Epidermal melanocyte (primary cell): Measurements from ENCODE around the gene RLBP1.

ENCODE experiments used
- DNase-seq: peaks from one replicate; pipeline ENCODE4 v3.0.0; 2011; ENCODE audit warnings: low spot score; ENCODE audit not compliant: insufficient read length

RLBP1 gene

DNA sequence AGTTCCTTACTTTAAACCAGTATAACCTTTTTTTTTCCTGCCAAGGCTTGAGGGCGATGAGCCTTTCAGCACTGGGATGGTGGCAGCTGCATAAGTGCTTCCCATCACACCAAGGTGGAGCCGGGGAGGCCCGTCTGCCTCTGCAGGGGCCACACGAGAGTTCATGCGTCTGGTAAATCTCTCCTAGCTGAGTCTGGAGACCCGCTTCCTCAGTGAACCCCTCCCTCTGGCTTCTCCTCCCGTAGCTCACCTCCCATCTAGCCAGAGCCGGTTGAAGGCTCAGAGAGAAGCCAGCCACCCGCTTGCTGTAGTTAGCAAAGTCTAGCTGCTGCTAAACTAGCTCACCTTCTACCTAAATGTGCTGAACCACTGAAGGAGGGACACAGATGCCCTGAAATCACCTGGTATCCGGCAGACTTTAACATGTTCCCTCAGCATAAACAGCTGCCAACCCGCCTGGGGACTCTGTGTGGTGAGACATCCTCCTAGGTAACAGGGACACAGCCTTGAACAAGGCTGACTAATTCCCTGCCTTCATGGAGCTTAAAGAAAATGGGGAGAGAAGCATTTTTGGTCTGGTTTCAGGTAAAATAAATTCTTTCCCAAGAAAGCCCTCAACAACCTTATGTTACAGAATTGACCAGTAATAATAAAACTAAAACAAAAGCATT is 42.9 kb downstream of the RLBP1 start:
- no peak for DNase-seq

DNA sequence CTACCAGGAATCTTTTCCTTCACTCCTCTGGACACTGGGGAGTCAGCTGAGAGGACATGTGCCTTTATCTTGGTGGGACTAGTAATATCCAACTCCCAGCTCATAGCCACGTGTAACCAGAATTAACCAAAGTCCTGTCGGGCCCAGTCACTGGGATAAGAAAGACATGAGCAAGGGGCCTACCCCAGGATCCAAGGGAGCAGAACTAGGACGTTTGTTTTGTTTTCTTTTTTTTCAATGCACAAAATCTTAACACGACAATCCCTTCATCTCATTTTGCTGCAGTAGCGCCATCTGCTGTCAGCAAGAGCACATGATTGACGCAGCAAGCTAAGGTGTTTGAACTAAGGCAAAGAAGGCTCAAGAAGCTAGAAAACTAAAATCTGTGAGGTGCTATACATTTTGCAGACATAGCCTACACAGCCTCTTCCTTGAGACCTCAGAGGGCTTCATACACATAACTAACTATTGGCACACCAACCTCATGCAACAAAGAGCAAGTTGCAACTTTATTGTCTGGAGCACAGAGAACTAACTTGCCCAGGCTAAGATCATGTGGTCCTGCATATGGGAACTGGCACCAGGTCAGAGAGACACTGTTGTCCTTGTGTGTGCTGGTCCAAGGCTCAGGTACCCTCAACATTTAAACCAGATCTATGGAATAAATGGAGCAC is 43.6 kb downstream of the RLBP1 start:
- peak; percentile 72 for DNase-seq

DNA sequence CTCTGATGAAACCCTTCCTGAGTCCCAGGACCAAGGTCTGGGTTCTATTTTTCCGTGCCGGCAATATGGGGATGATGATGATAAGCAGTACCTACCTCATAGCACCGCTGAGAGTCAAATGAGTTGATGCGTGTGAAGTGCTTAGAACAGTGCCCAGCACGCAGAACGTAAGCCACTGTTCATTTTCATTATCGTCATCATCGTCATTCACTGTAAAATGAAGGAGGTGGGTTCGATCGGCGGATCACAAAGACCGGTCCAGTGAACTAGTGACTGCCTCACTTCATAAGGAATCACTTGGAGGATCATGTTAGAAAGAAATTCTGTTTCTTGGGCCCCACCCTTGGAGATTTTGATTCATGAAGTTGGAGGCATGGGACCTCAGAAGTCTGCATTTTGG is 44.3 kb downstream of the RLBP1 start:
- no peak for DNase-seq

DNA sequence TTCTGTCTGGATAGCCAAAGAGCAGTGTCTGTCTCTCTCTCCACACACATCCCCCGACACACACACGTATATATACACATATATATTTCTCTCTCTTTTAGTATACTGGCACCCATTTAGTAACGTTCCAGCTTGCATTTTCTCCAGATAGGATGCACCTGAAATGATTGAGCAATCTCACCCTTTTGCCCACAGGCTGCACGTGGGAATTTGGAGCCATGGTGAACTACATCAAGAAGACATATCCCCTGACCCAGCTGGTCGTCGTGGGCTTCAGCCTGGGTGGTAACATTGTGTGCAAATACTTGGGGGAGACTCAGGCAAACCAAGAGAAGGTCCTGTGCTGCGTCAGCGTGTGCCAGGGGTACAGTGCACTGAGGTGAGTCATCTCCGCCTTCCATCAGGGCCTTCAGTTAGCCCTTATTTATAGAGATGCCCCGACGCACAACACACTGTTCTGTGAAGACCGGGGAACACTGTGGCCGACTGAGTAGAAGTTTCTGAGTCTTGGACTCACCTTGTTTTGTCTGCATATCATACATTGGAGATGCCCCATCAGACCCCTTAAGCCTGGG is 45.7 kb downstream of the RLBP1 start:
- no peak for DNase-seq

DNA sequence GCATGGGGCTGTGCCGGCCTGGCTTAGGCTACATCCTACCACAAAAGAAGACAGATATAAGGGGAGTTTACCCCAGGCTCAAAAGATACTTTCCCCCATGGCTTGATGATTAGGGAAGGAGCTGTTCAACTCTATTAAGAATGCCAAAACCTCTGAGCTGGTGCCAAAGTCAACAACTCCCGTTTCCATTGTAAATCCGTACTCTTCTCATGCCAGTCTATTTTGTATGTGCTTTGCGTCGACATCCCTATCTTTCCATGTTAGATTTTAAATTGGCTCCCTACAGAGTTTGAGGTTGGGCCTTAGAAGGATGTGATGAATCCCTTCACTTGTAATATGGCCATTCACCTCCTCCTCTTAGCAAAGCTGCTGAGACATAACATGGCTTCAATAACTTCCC is 46.9 kb downstream of the RLBP1 start:
- no peak for DNase-seq

DNA sequence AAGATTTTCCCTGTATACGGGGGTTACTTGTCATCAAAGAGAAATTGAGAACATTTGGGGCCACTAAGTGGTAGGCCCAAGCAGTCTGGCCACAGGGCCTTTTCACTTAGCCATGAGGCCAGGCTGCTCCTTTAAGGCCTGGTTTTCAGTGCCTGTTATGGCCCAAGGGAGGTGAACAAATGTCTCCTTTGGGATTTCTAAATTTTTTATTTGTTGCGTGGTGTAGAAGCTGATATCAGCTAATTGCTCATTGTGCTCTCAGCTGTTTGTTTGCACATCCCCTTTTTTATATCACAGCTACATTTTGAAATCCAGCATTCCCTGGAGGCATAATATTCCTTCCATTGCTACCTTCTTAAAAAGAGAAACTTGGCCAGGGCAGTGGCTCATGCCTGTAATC is 48.5 kb downstream of the RLBP1 start:
- no peak for DNase-seq

DNA sequence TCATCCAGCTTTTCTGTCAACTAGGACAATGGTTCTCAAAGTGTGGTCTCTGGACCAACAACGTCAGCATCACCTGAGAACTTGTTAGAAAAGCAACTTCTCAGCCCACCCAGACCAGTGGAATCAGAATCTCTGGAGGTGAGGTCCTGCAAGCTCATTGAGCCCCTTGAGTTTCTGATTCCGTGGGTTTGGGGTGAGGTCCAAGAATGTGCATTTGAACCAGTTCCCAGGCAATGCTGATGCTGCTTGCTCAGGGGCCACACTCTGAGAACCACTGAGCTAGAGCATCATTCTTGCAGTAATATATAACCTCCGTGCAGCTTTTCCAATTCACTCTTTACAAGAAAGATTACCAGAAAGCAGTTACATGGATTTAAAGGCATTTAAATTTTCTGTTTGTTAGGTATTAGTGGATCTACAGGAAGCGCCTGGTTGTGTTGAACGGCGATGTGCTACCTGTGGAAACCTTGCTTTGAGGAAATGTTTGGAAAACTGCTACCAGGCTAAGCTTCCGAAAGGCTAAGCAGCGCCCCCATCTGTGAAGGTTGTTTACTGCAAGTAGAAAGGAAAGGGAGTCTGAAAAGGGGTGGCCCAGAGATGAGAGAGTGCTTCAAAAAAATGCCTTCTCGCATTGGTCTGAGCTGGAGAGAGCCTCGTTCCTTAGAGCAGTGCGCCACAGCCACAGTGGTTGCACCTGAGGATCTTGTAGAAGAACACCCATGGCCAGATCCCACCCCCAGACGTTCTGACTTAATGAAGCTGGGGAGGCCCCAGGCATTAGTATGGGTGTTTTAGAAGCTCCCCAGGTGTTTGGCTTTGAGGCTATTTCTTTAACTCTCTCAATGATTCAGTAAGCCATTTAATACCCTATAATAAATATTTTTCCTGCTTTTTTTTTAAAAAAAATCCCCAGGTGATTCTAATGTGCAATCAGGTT is 50.0 kb downstream of the RLBP1 start:
- no peak for DNase-seq

DNA sequence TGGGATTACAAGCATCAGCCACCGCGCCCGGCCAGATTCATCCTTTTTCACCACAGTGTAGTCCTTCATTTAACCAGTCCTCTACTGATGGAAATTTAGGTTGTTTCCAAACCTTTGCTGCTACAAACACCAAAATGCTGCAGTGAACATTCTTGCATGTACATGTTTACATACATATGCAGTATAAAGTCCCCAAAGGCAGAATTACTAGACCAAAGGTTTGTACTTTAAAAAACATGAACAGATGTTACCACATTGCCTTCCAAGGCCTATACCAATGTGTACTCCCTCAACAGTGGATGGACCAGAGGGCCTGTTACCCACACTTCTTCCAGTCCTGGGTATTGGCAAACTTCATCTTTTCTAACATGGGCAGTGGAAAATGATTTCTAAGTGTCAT is 51.0 kb downstream of the RLBP1 start:
- no peak for DNase-seq

DNA sequence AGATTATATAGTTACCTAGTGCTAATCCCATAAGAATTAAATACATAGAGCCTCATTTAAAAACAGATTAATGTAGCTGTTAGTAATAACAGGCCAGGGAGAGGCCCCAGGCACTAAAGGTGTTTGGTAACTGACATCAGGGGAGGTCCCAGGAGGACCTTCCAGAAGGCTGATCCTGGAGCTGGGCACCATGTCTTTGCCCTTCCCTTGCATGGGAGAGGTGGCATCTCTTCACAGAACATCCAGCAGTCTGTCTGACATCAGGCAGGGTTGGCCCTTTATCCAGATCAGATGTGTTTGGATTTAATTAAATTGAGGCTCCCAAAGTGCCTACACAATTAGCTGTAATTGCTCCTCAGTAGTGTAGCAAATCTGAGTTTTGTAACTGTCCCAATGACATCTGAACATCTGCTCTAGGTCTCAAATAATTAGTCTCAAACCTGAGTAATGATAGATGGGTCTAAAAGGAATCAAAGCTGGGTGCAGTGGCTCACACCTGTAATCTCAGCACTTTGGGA is 53.0 kb downstream of the RLBP1 start:
- DNase-seq = no peak

DNA sequence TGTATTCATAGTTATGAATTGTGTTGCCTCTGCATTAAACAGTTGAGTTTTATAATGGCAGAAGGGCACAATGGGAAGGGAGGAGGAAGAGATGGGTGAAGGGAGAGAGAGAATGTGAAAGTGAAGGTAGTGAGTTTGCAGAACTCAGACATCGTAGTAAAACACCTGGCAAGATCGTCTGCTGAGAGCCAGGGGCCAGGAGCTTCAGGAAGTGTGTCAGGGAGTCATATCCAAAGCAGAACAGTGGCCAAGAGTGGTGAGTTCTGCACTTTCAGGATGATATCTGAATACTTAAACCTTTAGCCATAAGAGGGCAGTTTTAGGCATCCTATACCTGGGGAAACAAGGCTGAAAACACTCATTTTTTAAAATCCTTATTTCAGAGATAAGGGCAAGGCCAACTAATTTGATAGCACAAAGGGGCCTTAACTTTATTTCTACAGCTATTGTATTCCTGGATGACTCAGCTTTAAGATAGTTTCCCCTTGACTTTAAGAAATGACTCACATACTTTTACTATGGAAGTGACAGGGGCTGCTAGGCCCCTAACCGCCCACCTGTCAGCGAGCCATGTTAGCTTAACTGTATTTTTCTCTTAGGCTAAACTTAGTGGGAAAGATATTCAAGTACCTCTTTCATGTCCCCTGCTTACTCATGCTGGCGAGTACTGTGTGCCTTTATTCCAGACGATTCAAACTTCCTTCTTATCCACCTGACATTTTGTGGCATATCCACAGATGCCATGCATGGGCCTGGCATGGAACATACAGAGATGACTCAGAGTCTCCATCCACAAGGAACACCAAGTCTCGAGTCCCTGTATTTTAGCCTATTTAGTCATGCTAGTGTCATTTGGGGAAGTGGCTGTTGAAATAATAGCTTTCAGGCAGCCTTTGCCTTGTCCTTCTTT is 53.9 kb downstream of the RLBP1 start:
- no peak for DNase-seq

DNA sequence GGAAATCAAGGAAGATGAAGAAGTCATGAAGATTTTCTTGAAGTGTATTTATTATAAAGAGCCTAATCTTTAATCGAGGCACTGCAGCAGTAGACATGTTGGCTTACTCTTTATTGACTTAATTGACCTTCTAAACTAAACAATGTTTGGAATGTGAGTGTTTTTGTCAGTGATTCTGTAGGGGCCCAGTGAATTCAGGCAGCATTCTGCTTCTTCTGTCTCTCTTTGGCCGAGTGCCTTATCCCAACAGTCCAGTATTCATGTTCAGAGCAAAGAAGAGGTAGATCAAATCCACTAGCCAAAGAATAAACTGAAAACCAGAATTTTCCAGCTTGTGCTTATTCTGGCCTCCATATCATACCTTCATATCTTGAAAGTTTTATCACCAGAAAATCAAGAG is 55.7 kb downstream of the RLBP1 start:
- DNase-seq = no peak

DNA sequence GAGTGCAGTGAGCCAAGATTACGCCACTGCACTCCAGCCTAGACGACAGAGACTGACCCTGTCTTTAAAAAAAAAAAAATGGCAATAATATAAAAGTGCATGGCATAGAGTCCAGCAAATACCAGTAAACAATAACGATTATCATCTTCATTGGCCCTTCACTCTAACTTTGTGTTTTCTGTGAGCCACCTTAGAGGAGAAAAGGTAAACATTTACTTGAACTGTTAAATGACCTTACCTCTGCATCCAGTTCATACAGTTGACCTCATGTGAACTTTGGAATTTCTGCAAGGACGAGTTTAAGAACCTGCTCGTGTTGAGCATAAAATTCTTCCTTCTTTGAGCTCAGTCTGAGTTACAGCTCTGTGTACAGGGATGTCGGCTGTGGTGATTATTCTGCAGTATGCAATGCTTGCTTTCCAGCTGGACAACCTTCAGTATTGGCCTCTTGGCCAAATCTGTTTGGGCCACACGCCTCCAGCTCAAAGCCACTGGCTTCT is 56.6 kb downstream of the RLBP1 start:
- DNase-seq = no peak

DNA sequence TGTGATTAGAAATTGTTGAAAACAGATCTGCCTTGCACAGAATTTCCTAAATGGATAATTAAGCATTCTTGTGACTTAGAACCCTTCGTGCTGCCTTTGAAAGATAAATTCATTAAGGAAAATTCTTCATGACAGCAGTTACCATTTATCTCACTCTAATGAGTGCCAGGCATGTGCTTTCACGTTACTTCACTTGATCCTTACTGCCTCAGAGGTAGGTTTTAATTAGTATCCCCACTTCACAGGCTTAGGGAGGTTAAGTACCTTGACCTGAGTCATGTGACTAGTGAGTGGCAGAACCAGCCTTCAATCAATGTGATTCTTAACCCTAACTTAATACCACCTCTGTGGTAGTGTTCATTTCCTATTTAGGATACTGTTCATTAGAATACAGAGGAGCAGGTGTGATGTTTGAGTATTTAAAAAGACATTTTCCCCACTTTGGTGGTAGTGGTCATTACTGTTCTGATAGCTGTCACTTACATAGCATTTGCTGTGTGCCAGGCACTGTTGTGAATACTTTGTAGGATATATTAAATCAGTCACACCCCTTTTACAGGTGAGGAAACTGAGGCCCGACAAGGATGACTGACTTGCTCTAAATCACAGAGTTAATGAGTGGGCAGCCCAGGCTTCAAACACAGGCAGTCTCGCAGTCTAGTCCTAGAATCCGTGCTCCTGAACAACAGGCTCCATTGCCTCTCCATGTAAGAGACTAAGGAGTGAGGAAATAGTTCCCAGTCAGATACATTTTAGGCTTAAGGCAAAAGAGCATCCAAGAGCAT is 57.9 kb downstream of the RLBP1 start:
- no peak for DNase-seq

DNA sequence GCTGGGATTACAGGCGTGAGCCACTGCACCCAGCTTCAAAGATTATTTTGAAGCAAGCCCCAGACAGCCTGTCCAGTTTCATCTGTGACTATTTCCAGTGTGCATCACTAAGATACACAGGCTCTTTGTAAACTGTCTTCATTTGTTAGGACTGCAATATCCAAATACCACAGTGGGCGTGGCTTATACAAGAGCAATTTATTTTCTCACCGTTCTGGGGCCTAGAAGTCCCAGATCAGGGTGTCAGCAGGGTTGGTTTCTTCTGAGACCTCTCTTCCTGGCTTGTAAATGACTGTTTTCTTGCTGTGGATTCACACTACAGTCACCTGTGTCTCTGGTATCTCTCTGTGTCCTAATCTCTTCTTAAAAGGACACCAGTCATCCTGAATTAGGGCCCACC is 59.7 kb downstream of the RLBP1 start:
- DNase-seq = no peak
